ENCODE results near the gene NDUFA8. TPM values are rescaled to one million over a fixed set of nuclear protein-coding genes. Genes with fewer than 3 reads are reported as not detected.
A peak's percentile ranks its signal among the peaks of the same experiment; 100 is the strongest.

NDUFA8 gene
- 10 to 100 TPM; 39.0 to 84.0 (median 71.9) TPM for total RNA-seq

DNA sequence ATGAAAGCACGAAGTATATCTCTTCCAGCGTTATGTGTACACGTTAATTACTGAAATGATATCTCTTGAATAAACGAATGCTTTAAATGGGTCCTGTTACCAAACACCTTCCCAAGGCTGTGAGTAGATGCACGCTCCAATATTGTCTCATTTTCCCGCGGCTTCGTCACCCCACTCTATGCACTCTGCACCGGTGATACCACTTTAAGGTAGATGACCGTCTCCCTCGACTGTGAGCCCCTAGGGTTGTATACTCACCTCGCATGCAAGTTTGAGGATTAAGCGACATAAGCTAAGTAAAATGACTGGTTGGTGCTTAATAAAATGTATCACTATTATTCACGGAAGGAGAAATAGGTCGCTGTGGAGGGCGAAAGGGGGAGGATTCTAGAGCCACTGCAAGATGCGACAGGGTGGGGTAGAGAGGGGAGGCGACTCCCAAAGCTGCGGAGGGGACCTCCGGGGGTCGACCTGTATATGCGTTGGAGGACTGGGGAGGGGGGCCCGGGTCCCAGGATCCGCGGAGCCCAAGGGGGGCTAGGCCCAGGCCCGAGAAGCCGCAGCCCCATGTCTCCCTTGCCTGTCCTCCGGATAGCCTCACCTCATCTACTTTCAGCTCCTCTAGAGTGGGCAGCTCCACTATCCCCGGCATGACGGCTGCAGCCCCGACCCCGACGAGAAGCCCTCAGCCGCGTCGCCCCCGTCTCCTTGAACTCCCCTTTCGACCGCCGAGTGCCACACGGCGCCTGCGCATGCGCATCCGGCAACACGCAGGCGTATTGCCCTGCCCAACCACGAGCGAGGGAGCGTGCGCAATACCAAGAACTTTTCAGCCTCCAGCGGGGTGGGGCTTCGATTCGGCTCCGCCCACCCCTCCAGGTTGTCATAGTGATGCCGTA, at the start of gene NDUFA8, which contains the start of gene MORN5:
Gene NDUFA8, minus strand, starts transcription at position 754 of the 899 bp plus-strand sequence. Its CDS starts 102 bp downstream, at position 652.
Gene MORN5, plus strand, starts transcription at position 883 of the 899 bp plus-strand sequence. CDS start 65 bp downstream, outside the sequence.
- H3K27me3 ChIP-seq, result no peaks in the 10 kb centered on the region
- peak; percentile 98 for ATAC-seq
- WGBS, 2 donors (ENCODE audit: low coverage in 1 of 2), result 1% methylated on average over 26 to 27 of the region's 56 CpGs
- H3K9me3 ChIP-seq, result no peaks in the 10 kb centered on the region
- TF ChIP-seq POLR2A (IDR thresholded peaks at IDR 0.05) (peak; percentile 57 to 59), EP300 (IDR thresholded peaks at IDR 0.05) (no peak), POLR2AphosphoS5 (IDR thresholded peaks at IDR 0.05) (peak; percentile 75)
- TF ChIP-seq, protein P1, sequence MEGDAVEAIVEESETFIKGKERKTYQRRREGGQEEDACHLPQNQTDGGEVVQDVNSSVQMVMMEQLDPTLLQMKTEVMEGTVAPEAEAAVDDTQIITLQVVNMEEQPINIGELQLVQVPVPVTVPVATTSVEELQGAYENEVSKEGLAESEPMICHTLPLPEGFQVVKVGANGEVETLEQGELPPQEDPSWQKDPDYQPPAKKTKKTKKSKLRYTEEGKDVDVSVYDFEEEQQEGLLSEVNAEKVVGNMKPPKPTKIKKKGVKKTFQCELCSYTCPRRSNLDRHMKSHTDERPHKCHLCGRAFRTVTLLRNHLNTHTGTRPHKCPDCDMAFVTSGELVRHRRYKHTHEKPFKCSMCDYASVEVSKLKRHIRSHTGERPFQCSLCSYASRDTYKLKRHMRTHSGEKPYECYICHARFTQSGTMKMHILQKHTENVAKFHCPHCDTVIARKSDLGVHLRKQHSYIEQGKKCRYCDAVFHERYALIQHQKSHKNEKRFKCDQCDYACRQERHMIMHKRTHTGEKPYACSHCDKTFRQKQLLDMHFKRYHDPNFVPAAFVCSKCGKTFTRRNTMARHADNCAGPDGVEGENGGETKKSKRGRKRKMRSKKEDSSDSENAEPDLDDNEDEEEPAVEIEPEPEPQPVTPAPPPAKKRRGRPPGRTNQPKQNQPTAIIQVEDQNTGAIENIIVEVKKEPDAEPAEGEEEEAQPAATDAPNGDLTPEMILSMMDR (IDR thresholded peaks at IDR 0.05), result peak in 3 of 4 experiments; percentile 29 to 55 (median 47)
- peak within 1 kb of the TSS; percentile 80 to 97 for H3K4me3 ChIP-seq
- no peaks in the 10 kb centered on the region for H3K36me3 ChIP-seq
- peaks cover 0 to 54% (median 25%) of the 10 kb centered on the region in 3 donors for H3K4me1 ChIP-seq
- peak within 1 kb of the TSS; percentile 77 to 92 (median 87) for H3K27ac ChIP-seq

DNA sequence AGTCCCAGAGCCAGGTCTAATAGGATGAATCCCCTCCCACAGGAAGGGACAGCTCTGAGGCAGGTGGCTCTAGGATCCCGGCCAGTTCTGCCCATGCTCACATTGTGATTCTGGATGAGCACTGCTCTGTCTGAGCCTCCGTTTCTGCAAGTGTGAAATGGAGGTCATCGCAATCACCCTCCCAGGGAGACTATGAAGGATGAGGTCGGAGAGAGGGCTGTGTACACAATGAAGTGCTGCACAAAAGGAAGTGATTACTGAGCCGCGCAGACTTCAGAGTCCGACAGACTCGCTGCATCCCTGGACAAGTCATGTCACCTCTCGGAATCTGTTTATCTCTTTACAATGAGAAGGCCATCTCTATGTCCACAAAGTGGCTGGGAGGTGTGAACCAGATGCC, 47.5 kb upstream of the NDUFA8 start:
- H3K27me3 ChIP-seq, result peaks cover 40% of the 10 kb centered on the region
- no peaks in the 10 kb centered on the region for H3K9me3 ChIP-seq
- TF ChIP-seq, protein P1 (IDR thresholded peaks at IDR 0.05), result no peak
- TF ChIP-seq EP300 (IDR thresholded peaks at IDR 0.05), result no peak
- TF ChIP-seq POLR2AphosphoS5 (IDR thresholded peaks at IDR 0.05), result no peak
- TF ChIP-seq POLR2A (IDR thresholded peaks at IDR 0.05), result no peak
- H3K27ac ChIP-seq, result no peak overlapping the region
- 43% methylated on average over 1 of the region's 9 CpGs; no CpG with 5 or more reads in 1 of the 2 donors for WGBS, 2 donors (ENCODE audit: low coverage in 1 of 2)
- ATAC-seq, result no peak
- H3K4me3 ChIP-seq, result no peak overlapping the region
- H3K4me1 ChIP-seq, result no peaks in the 10 kb centered on the region
- no peaks in the 10 kb centered on the region for H3K36me3 ChIP-seq

DNA sequence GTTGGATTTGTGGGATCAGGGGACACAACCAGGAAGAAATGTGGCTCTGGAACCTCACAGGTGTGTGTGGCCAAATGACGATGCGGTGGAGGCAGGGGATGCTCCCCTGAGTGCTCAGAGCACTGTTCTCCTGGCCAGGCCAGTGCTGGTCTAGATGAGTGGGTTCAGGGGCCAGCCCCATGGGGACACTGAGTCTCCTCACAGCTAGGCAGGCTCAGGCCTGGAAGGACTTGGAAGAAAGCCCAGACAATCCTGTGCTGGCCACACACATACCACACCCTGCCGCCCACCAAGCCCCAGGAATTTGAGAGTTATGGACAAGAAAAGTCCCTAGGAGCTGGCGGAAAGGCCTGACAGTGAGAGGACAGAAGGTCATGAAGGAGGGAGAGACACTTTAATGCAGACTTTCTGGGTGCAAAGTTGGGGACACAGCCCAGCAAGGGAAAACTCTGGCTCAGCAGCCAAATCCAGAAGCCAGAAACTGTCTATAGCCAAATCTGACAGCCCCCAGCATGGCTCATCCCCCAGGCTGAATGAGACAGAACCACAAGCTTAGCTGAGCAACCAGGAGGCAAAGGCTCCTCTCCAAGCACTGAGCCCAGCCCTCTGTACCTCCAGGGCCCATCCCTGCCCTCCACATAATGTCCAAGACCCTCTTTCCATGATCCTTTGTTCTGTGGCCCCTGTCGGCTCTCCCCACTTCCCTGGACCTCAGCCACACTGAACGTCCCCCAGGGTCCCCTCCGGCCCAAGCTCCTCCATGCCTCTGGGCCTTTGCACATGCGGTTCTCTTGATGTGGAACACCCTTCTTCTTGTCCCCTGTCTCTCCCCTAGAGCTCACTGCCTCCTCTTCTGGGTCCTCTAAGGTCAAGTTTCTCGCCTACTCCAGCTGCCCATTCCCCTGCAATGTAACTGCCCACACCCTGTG, 46.8 kb upstream of the NDUFA8 start:
- Histone ChIP-seq H3K9me3 (no peaks in the 10 kb centered on the region), H3K27me3 (peaks cover 33% of the 10 kb centered on the region), H3K36me3 (no peaks in the 10 kb centered on the region), H3K27ac (no peak overlapping the region), H3K4me1 (no peaks in the 10 kb centered on the region), H3K4me3 (no peak overlapping the region)
- ATAC-seq, result peak; percentile 5
- WGBS, 2 donors (ENCODE audit: low coverage in 1 of 2), result 69 to 85% methylated on average over 4 to 6 of the region's 9 CpGs
- TF ChIP-seq, protein P1 (IDR thresholded peaks at IDR 0.05), result no peak
- TF ChIP-seq POLR2A (IDR thresholded peaks at IDR 0.05) (no peak), EP300 (IDR thresholded peaks at IDR 0.05) (no peak), POLR2AphosphoS5 (IDR thresholded peaks at IDR 0.05) (no peak)

DNA sequence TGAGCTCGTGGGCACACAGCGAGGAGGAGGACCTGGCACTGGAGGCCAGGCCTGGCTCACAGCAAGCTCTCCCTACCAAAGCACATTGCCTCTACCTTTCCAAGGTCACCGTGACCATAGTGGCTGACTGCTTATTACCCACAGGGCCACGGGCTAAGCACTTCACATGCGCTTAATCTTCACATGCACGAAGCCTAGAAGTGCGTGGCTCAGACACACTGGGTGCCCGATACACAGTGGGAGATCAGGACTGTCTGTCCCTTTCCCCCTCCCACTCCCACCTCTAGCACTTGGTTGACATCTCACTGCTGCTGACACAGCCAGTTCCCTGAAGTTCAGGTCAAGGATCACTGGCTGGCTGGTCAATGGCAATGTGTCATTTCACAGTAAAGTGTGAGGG, 45.6 kb upstream of the NDUFA8 start:
- no peak for ATAC-seq
- Histone ChIP-seq H3K4me1 (no peaks in the 10 kb centered on the region), H3K36me3 (no peaks in the 10 kb centered on the region), H3K27ac (no peak overlapping the region), H3K9me3 (no peaks in the 10 kb centered on the region), H3K27me3 (peaks cover 21% of the 10 kb centered on the region), H3K4me3 (no peak overlapping the region)
- WGBS, 2 donors (ENCODE audit: low coverage in 1 of 2), result 33% methylated on average over 1 of the region's 8 CpGs; no CpG with 5 or more reads in 1 of the 2 donors
- TF ChIP-seq POLR2A (IDR thresholded peaks at IDR 0.05) (no peak), POLR2AphosphoS5 (IDR thresholded peaks at IDR 0.05) (no peak), EP300 (IDR thresholded peaks at IDR 0.05) (no peak)

DNA sequence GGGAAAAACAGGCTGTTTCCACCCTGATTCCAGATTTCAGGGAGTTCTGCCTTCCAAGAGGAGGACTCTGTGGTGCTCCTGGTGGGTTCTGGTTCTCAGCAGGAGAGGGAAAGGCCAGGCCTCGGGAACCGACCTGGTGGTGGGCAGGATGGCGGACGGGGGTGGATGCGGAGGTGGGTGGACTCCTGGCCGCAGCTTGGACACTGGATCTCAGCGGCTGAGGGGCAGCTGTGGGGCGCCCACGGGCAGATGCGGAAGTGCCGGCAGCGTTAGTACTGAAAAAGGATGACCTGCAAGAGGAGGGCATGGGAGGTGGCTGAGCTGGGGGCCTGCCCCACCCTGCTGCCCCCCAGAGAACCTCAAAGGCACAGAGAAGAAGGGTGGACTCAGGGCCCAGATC, 44.9 kb upstream of the NDUFA8 start:
- no peak for ATAC-seq
- 87% methylated on average over 6 of the region's 12 CpGs; no CpG with 5 or more reads in 1 of the 2 donors for WGBS, 2 donors (ENCODE audit: low coverage in 1 of 2)
- Histone ChIP-seq H3K4me1 (no peaks in the 10 kb centered on the region), H3K36me3 (no peaks in the 10 kb centered on the region), H3K9me3 (no peaks in the 10 kb centered on the region), H3K27ac (no peak overlapping the region), H3K27me3 (peaks cover 14% of the 10 kb centered on the region), H3K4me3 (no peak overlapping the region)
- TF ChIP-seq, protein P1 (IDR thresholded peaks at IDR 0.05), result no peak
- TF ChIP-seq POLR2A (IDR thresholded peaks at IDR 0.05), result no peak
- no peak for TF ChIP-seq EP300 (IDR thresholded peaks at IDR 0.05)
- no peak for TF ChIP-seq POLR2AphosphoS5 (IDR thresholded peaks at IDR 0.05)
